ENCODE results near the gene PTTG1IP. TPM values are rescaled to one million over a fixed set of nuclear protein-coding genes. Genes with fewer than 3 reads are reported as not detected.

The PTTG1IP gene
- total and polyA plus RNA-seq, 10 of the 15 experiments (the other 5 are each of a cell fraction or from before 2014, with no cell fraction given) = 2.4 to 56.4 (median 44.4) TPM

GRCh38 chr21:44817506-44817880 lies 56.0 kb downstream of the PTTG1IP start:
- Histone ChIP-seq H2AFZ (ENCODE audit: control insufficient read depth, low read depth, low read length) (no peak overlapping the region), H3K4me3 (peak overlapping the region; percentile 90), H3K9me3 (replicated peaks; ENCODE audit: control insufficient read depth, insufficient read depth, low read length) (peaks cover 3% of the 10 kb centered on the region; the same call in 1 of the 3 replicates), H3K79me2 (ENCODE audit: control insufficient read depth, insufficient read depth, low read length) (peaks cover 26% of the 10 kb centered on the region), H3K9ac (ENCODE audit: control insufficient read depth, insufficient read depth, low read length) (peak overlapping the region; percentile 81; the same call in 1 of the 2 replicates), H3K36me3 (ENCODE audit: control insufficient read depth in 2 of 2, insufficient read depth in 2 of 2, low read length in 1 of 2) (peaks cover 0 to 2% of the 10 kb centered on the region in 2 experiments; a peak in 3 of 4 replicates), H3K4me1 (ENCODE audit: control insufficient read depth, insufficient read depth, low read length) (no peaks in the 10 kb centered on the region), H3K27me3 (replicated peaks in 1 of 2; ENCODE audit: control insufficient read depth in 2 of 2, insufficient read depth in 2 of 2, low read length in 1 of 2) (no peaks in the 10 kb centered on the region), H3K27ac (ENCODE audit: control insufficient read depth, insufficient read depth) (peak overlapping the region; percentile 81), H4K20me1 (ENCODE audit: control insufficient read depth, insufficient read depth) (no peaks in the 10 kb centered on the region), H3K4me2 (ENCODE audit: control insufficient read depth, insufficient read depth) (peak overlapping the region; percentile 66; the same call in 1 of the 2 replicates)
- 2% methylated on average over 34 of the region's 43 CpGs for WGBS (ENCODE audit: insufficient coverage, insufficient replicate concordance, low lambda C conversion rate, missing lambda C conversion rate)
- intact Hi-C loops (cut with micrococcal nuclease; ENCODE audit: unreplicated experiment) (loop anchor here (5.0 kb wide), 2 partner anchors 55 to 115 kb away; partner anchors contain the start of gene PTTG1IP), in situ Hi-C loops (cut with MboI) (no loop called here)
- DNase-seq (ENCODE audit: low read depth, low spot score) (no peak), FAIRE-seq (peak; percentile 31), ATAC-seq (peak; percentile 91)
- ChIA-PET RAD21 (ENCODE audit: unreplicated experiment) (interaction anchor here (0.5 to 1.1 kb wide), 4 partner anchors 24 to 115 kb away, joined by 3 to 8 read pairs (median 4); partner anchors contain the start of gene PTTG1IP), CTCF (interaction anchor here (1.0 to 1.1 kb wide), 3 partner anchors 16 to 307 kb away, joined by 3 to 4 read pairs (median 4); partner anchors contain the start of genes PTTG1IP and UBE2G2), SMC1A (ENCODE audit: uncharacterized antibody, unreplicated experiment) (no interaction called here), POLR2A (interaction anchor here (0.9 to 1.0 kb wide), 4 partner anchors 16 to 110 kb away, joined by 3 to 5 read pairs (median 3); partner anchors contain the start of gene UBE2G2)
- no TSS peak for BruUV-seq (replicated peaks)
- TF ChIP-seq RBBP5 (conservative IDR thresholded peaks at IDR 0.05) (no peak), E2F8 (IDR thresholded peaks at IDR 0.05; ENCODE audit: low read depth, partially characterized antibody) (no peak), CEBPB (IDR thresholded peaks at IDR 0.05; ENCODE audit: borderline replicate concordance in 1 of 2, low read depth in 2 of 2, low read length in 2 of 2) (no peak), CHD4 (IDR thresholded peaks at IDR 0.05) (no peak), BHLHE40 (IDR thresholded peaks at IDR 0.05; ENCODE audit: borderline replicate concordance in 1 of 2, low read depth in 2 of 2, low read length in 1 of 2) (no peak), HDAC6 (IDR thresholded peaks at IDR 0.05; ENCODE audit: unreplicated experiment) (no peak), ATF3 (IDR thresholded peaks at IDR 0.05; ENCODE audit: borderline replicate concordance, extremely low read depth, low read depth, low read length) (no peak), CBX5 (IDR thresholded peaks at IDR 0.05; ENCODE audit: low read depth) (no peak), POLR2AphosphoS5 (IDR thresholded peaks at IDR 0.05; ENCODE audit: low read length) (peak; percentile 56; the same call in 1 of the 2 replicates), JUNB (IDR thresholded peaks at IDR 0.05) (no peak), ELK1 (IDR thresholded peaks at IDR 0.05; ENCODE audit: low read depth, low read length) (no peak), CBFB (IDR thresholded peaks at IDR 0.05; ENCODE audit: low read depth) (no peak), MTA2 (IDR thresholded peaks at IDR 0.05; ENCODE audit: low read depth) (no peak), NKRF (conservative IDR thresholded peaks at IDR 0.05) (peak; percentile 39; the same call in 1 of the 2 replicates), SIN3A (IDR thresholded peaks at IDR 0.05; ENCODE audit: low read depth, low read length) (peak; percentile 60; the same call in 1 of the 2 replicates), NFIC (IDR thresholded peaks at IDR 0.05; ENCODE audit: low read depth, low read length) (no peak), NR2C2 (IDR thresholded peaks at IDR 0.05; ENCODE audit: borderline replicate concordance, control insufficient read depth, insufficient read length, low read depth) (no peak)
